ENCODE data around the gene AUTS2.

Gene AUTS2

GRCh38 chr7:70384891-70385290, 786.6 kb downstream of the AUTS2 start:
- CTCF ChIA-PET = no interaction called here
- H3K27ac ChIP-seq (ENCODE audit: extremely low read depth, low read depth, low read length) = no peak overlapping the region

GRCh38 chr7:70387217-70387616, 788.9 kb downstream of the AUTS2 start:
- TF ChIP-seq BCL11A (tag by site-specific recombination; IDR thresholded peaks at IDR 0.05; ENCODE audit: low read depth) (no peak), ZNF645 (tag by site-specific recombination; IDR thresholded peaks at IDR 0.05) (no peak), YY2 (tag by site-specific recombination; IDR thresholded peaks at IDR 0.05) (no peak), ZSCAN16 (tag by site-specific recombination; IDR thresholded peaks at IDR 0.05) (no peak), MZF1 (tag by site-specific recombination; IDR thresholded peaks at IDR 0.05; ENCODE audit: borderline replicate concordance) (no peak), ZNF660 (tag by site-specific recombination; IDR thresholded peaks at IDR 0.05) (no peak), ZNF398 (tag by site-specific recombination; IDR thresholded peaks at IDR 0.05) (no peak), ZNF777 (tag by site-specific recombination; IDR thresholded peaks at IDR 0.05; ENCODE audit: borderline replicate concordance) (no peak), ZNF366 (tag by site-specific recombination; conservative IDR thresholded peaks at IDR 0.05) (no peak), ZNF292 (tag by site-specific recombination; IDR thresholded peaks at IDR 0.05; ENCODE audit: borderline replicate concordance, low read depth) (no peak), ZNF423 (tag by site-specific recombination; IDR thresholded peaks at IDR 0.05) (no peak), RBAK (tag by site-specific recombination; IDR thresholded peaks at IDR 0.05) (no peak)
- POLR2A ChIA-PET = no interaction called here
- Histone ChIP-seq H3K36me3 (ENCODE audit: control insufficient read depth in 2 of 2, insufficient read depth in 1 of 2, low read length in 2 of 2) (no peaks in the 10 kb centered on the region), H3K4me1 (ENCODE audit: control insufficient read depth, insufficient read depth, low read length) (no peaks in the 10 kb centered on the region), H3K27ac (ENCODE audit: extremely low read depth, low read depth, low read length) (no peak overlapping the region), H3K4me3 (ENCODE audit: low read depth, low read length) (no peak overlapping the region), H3K9me3 (ENCODE audit: control insufficient read depth, insufficient read depth, low read depth, low read length) (no peaks in the 10 kb centered on the region)
- CTCF ChIA-PET = interaction anchor here (0.7 kb wide), 1 partner anchor 20 kb away, joined by 7 read pairs; no protein-coding TSS in a partner anchor

More at GRCh38 chr7:70384891-70385290, 786.6 kb downstream of the AUTS2 start:
- no peaks in the 10 kb centered on the region for H3K4me1 ChIP-seq (ENCODE audit: control insufficient read depth, insufficient read depth, low read length)
- no peak for TF ChIP-seq ZNF280D (tag by site-specific recombination; IDR thresholded peaks at IDR 0.05)
- no peak for TF ChIP-seq ZNF140 (tag by site-specific recombination; IDR thresholded peaks at IDR 0.05)
- TF ChIP-seq SCRT2 (tag by site-specific recombination; IDR thresholded peaks at IDR 0.05) = peak; percentile 40; the same call in 1 of the 2 replicates
- TF ChIP-seq AEBP2 (tag by site-specific recombination; IDR thresholded peaks at IDR 0.05; ENCODE audit: borderline replicate concordance) = no peak
- POLR2A ChIA-PET = no interaction called here
- no peaks in the 10 kb centered on the region for H3K9me3 ChIP-seq (ENCODE audit: control insufficient read depth, insufficient read depth, low read depth, low read length)
- no peak overlapping the region for H3K4me3 ChIP-seq (ENCODE audit: low read depth, low read length)
- no peaks in the 10 kb centered on the region for H3K36me3 ChIP-seq (ENCODE audit: control insufficient read depth in 2 of 2, insufficient read depth in 1 of 2, low read length in 2 of 2)
